ENCODE data around the gene ADAMTS17. TPM values are rescaled to one million over a fixed set of nuclear protein-coding genes. Genes with fewer than 3 reads are reported as not detected.
A peak's percentile ranks its signal among the peaks of the same experiment; 100 is the strongest.

Gene ADAMTS17
- total RNA-seq, 4 donors from 2014 or later, result 5.0 to 16.2 (median 11.6) TPM

GRCh38 chr15:100308213-100308600, 33.6 kb downstream of the ADAMTS17 start:
- ATAC-seq (peak; percentile 48 to 77), DNase-seq (peak in 1 of 2 donors; percentile 33)
- no peaks in the 10 kb centered on the region for H3K9me3 ChIP-seq
- in situ Hi-C loops (cut with MboI; ENCODE audit: low sequenced_read_pairs in 4 of 4) (no loop called here), intact Hi-C loops (cut with DNase I; ENCODE audit: low total_unique reads) (no loop called here)
- H3K36me3 ChIP-seq, result peaks cover 0 to 11% of the 10 kb centered on the region in 2 donors
- H3K4me3 ChIP-seq, result peak overlapping the region in 1 of 4 donors; percentile 12
- TF ChIP-seq CTCF (IDR thresholded peaks at IDR 0.05 in 4 of 5, conservative IDR thresholded peaks at IDR 0.05 in 1 of 5) (no peak), POLR2A (IDR thresholded peaks at IDR 0.05) (no peak)
- no peaks in the 10 kb centered on the region for H3K27me3 ChIP-seq
- H3K27ac ChIP-seq, result peak overlapping the region in 2 of 4 donors; percentile 31 to 40
- H3K4me1 ChIP-seq, result peaks cover 0 to 8% of the 10 kb centered on the region in 2 donors

GRCh38 chr15:100307241-100308212, 34.2 kb downstream of the ADAMTS17 start:
- intact Hi-C loops (cut with DNase I; ENCODE audit: low total_unique reads), result no loop called here
- H3K9me3 ChIP-seq, result no peaks in the 10 kb centered on the region
- ATAC-seq (no peak), DNase-seq (no peak)
- in situ Hi-C loops (cut with MboI; ENCODE audit: low sequenced_read_pairs in 4 of 4), result no loop called here
- no peaks in the 10 kb centered on the region for H3K27me3 ChIP-seq
- peaks cover 0 to 8% of the 10 kb centered on the region in 2 donors for H3K4me1 ChIP-seq
- H3K27ac ChIP-seq, result peak overlapping the region in 2 of 4 donors; percentile 31 to 40
- H3K4me3 ChIP-seq, result peak overlapping the region in 1 of 4 donors; percentile 12
- peaks cover 0 to 11% of the 10 kb centered on the region in 2 donors for H3K36me3 ChIP-seq
- TF ChIP-seq POLR2A (IDR thresholded peaks at IDR 0.05), result no peak
- no peak for TF ChIP-seq CTCF (IDR thresholded peaks at IDR 0.05 in 4 of 5, conservative IDR thresholded peaks at IDR 0.05 in 1 of 5)

- no peak overlapping the region for H3K27ac ChIP-seq
- no peak overlapping the region for H3K4me3 ChIP-seq
- ATAC-seq (no peak), DNase-seq (no peak)
- in situ Hi-C loops (cut with MboI; ENCODE audit: low sequenced_read_pairs in 4 of 4) (no loop called here), intact Hi-C loops (cut with DNase I; ENCODE audit: low total_unique reads) (no loop called here)
- TF ChIP-seq POLR2A (IDR thresholded peaks at IDR 0.05) (no peak), CTCF (IDR thresholded peaks at IDR 0.05 in 4 of 5, conservative IDR thresholded peaks at IDR 0.05 in 1 of 5) (no peak)
- no peaks in the 10 kb centered on the region for H3K27me3 ChIP-seq
- peaks cover 0 to 8% of the 10 kb centered on the region in 2 donors for H3K4me1 ChIP-seq
- no peaks in the 10 kb centered on the region for H3K9me3 ChIP-seq
- peaks cover 0 to 4% of the 10 kb centered on the region in 2 donors for H3K36me3 ChIP-seq
Measured at GRCh38 chr15:100306098-100306497, 35.7 kb downstream of the ADAMTS17 start.

- Histone ChIP-seq H3K4me3 (no peak overlapping the region), H3K9me3 (peaks cover 0 to 4% (median 0%) of the 10 kb centered on the region in 3 donors), H3K27me3 (no peaks in the 10 kb centered on the region), H3K36me3 (peaks cover 0 to 4% of the 10 kb centered on the region in 2 donors), H3K4me1 (no peaks in the 10 kb centered on the region), H3K27ac (no peak overlapping the region)
- TF ChIP-seq CTCF (IDR thresholded peaks at IDR 0.05 in 4 of 5, conservative IDR thresholded peaks at IDR 0.05 in 1 of 5) (no peak), POLR2A (IDR thresholded peaks at IDR 0.05) (no peak)
- DNase-seq (no peak), ATAC-seq (no peak)
- intact Hi-C loops (cut with DNase I; ENCODE audit: low total_unique reads) (no loop called here), in situ Hi-C loops (cut with MboI; ENCODE audit: low sequenced_read_pairs in 4 of 4) (no loop called here)
Measured at GRCh38 chr15:100301910-100302431, 39.8 kb downstream of the ADAMTS17 start.
